HG03565 (cell line): ENCODE data around the gene PSAP.
A peak's percentile ranks its signal among the peaks of the same experiment; 100 is the strongest.

ENCODE experiments used
- ATAC-seq: cut with Tn5 transposase; IDR thresholded peaks from one replicate; pipeline ENCODE4 v1.9.1; 2021; ENCODE audit warnings: mild to moderate bottlenecking, moderate library complexity; ENCODE audit not compliant: unreplicated experiment

PSAP gene

DNA sequence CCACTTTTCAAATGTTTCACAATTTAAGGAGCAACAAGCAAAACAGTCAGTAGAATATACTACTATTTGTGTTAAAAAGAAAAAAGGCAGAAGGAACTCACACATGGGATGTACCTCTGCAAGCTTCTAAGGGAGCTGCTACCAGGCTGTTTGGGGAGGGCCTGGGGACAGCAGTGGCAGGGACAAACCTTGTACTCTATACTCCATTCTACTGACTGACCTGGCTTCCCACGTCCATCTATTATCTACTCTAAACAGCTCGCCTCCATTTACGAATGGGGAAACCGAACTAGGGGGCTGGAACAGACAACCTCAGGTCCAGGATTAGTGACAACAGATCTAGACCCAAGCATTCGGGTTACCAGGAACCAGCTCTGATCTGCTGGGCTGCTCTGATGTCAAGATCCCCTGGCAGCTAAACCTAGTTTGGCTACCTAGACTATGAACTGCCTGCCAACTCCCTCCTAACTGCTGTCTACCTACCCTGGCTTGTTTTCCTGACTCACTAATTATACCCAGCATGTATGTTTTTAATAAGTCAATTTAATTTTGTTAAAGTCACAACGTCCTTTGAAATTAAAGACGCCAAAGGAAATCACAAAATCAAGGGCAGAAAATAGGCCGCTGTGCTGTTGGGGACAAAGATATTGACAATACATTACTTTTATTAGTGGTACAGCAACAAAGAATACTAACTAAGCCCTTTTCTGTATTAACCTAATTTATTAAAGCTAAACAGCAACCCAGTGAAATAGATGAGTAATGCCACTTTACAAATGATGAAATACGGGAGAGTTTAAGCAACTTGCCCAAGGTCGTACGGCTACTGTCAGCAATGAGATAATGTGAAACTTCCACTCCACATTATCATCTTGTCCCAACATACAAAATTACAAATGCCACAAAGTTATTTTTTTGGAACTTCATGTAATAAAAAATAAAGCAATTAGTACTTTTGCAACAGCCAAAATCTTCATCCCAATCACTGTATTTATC is 5.3 kb downstream of the PSAP start:
- ATAC-seq, result no peak

- no peak for ATAC-seq
These were observed 6.4 kb downstream of the PSAP start for GRCh38 chr10:71844695-71845094.

- ATAC-seq, result no peak
These were observed 7.0 kb downstream of the PSAP start for GRCh38 chr10:71844084-71844483.

- no peak for ATAC-seq
These were observed 8.0 kb downstream of the PSAP start for GRCh38 chr10:71842856-71843686.

DNA sequence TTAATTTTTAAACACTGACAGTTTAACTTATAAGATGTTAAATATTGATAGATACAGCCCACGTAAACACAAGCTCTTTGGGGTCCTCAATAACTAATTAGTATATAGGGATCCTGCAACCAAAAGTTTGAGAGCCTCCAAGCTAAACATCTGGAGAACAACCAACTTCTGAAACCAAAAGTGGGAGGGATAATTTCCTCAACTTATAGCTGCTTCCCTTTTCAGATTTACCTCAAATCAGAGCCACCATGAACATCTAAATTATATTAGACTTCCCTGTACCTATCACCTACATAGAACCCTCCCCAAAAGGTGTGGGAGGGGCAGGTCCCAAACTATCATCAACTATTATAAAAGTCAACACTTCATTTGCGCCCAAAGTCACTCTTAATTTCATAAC is 8.6 kb downstream of the PSAP start:
- ATAC-seq, result no peak

DNA sequence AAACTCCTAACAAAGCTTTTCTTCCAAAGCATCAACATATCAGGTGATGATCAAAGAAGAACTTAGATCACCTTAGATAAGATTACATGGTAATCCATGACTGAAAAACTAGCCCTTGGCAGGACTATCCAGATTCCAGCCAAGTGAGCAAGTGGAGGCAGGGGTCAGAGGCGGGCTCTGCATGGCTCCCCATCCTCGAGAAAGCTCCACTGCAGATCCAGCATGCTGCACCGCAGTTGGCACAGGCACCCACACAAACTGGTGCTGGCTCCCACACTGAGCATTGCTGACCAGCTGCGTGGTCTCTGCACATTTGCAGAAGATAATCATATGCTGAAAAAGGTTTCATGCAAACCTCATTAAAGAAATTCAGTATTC is 10.1 kb downstream of the PSAP start:
- ATAC-seq, result no peak

DNA sequence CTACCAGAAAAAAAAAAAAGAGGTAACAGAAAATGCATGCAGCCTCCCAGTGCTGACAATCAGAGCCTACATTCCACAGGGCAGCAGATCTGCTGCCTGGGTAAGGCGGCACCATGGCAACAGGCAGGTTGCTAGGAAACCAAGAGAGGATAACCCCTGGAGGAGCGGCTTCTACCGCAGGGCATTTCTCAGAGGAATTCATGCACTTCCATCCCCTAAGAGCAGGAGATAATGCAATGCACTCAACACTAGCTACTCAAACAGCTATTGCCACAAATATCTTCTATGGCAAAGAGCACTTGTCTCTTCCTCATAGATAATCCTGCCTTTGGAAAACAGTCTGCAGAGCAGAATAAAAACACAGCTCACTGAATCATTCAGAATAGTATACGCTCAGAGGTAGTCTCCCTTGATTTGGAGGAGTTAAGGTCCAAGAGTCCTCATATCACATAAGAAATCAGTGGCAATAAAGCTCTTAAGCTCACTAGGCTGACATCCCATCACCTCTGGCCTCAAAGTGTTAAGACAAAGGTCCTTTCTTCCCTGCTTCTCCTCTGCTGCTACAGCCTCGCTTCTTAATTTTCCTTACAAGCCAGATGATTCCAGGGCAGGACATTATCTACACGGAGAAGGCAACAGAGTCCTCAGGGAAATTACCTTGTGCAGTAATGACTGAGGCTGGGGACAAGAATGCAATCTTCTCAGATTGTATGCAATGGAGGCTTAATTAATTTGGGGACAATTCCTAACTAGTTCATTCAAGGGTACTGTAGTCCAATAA is 10.7 kb downstream of the PSAP start:
- no peak for ATAC-seq

GRCh38 chr10:71838264-71839211 is 12.5 kb downstream of the PSAP start:
- ATAC-seq, result no peak

DNA sequence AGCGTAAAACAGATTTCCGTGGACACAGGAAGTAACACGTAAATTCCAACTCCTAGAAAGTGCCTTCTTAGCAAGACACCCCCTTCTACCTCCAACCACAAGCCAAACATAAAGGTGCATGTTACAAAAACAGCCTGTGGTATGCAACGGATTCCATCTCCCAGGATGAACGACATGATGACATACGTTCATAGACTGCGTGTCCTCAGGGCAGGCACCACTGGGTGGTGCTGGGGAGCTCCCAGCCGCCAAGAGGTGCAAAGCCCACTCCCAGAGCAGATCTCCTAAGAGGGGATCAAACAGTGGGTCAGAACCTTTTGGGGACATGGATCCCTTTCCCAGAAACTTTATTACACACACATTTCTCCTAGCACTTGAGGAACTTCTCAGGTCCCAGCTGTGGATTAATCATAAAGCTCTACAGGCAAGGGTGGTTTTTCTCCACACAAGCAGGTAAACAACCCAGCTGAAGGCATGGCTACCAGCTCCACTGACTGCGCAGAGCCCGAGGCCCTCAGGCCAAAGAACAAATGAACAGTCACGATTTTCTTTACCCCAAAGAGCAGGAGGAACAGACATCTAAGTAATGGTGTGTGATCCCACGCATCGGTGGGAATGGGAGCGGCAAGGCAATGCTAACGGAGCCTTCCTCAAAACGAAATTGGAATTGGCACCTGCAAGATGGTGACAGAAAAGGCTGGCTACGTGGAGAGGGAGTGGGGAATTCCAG is 13.8 kb downstream of the PSAP start:
- no peak for ATAC-seq

- peak; percentile 11 for ATAC-seq
These were observed 14.5 kb downstream of the PSAP start for GRCh38 chr10:71836596-71836974.

DNA sequence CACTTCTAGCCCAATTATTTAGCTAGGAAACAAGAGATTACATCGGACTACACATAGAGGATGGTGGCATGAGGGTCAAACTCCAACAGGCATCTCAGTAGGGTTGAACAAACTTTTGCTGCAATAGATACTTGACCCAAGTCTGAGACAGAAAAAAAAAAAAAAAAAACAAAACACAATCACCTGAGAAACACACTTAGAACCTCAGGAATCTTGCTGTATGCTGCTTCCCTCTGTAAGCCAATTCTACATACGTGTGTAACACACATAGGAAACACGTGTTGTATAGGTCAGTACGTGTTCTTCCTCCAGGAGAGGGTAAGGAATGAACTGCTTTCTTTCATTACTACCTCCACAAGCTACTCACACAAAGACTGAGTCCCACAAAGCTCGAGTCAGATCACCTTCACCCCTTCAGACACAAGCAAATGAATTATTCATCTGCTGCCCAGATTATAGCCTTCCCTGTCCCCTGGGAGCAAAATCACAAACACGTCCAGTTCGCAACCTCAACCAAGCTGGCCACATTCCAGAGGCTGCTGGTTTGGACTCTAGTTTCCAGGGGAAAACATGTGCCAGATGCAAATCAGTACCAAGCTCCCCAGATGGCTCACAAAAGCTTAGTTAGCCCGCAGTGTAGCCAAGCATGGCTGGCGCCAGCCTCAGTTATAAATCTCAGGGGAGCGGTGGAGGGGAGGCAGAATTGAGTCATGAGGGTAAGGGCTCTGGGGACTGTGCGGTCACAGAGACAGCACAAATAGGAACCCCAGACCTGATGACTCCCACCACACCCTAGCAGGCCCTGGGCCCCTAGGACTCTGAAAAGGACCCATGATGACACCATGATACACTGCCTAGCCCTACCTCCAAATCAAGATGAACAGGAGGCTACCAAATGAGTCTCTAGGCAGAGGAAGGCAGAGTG is 15.1 kb downstream of the PSAP start:
- ATAC-seq, result peak; percentile 82

DNA sequence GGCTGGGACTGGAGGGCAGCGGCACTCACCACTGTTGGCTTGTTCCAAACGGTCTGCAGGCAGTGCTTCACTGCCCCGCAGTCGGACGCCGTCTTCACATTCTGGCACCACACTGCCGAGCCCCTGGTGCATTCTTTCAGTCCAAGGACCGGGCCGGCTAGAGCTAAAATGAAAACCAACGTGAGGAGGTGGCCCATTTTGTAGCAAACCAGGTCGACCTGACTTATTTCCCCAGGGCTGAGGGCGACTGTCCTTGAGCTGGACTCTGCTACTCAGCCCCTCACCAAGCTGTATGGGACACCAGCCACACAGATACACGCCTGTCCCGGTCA is 16.7 kb downstream of the PSAP start:
- no peak for ATAC-seq

DNA sequence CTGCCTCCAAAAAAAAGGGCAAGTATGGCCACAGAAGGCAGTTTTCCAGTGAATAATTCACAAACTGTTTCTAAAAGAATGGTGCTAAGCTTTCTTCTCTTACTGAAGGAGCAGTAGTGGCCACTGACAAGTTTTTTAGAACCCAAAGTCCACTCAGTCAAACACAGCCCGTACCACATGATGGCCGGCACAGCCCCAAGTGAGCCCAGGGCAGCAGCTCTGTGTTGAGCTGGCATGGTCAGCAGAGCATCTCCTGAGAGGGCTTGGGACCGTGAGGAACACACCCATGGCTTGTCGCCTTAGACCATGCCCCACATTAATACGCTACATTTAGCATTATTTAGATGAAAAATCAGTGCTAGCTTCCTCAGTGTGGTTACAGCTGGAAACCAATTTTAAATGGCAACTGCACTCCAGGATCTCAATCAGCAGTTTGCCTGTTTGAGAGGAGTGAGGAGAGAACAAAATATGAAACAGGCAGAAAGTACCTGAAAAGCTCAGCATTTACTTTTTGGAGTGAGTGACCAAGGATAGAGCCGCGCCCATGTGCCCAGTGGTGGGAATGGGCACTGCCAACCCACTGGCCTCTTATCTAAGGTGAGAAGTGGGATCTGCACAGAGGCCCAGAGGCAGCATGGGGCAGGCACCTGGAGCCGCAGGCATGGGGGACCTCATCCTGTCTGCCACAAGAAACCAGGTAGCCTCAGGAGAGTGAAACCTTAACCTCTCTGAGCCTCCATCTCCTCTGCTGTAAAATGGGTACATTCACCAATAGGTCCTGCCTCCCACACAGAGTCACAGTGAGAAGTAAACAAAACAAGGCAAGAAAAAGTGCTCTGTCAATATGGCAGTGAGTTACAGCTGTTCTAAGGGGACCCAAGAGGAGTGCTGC is 17.4 kb downstream of the PSAP start:
- no peak for ATAC-seq

DNA sequence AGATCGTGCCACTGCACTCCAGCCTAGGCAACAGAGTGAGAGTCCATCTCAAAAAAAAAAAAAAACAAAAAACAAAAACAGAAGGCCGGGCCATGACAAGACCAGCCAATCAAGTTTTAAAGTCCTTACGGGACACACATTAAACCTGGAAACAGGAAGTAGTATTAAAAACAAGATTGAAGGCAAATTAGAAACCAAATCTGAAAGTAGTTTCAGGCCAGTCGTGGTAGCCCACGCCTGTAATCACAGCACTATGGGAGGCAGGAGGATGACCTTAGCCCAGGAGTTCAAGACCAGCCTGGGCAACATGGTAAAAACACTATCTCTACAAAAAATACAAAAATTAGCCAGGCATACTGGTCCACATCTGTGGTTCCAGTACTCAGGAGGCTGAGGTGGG is 18.1 kb downstream of the PSAP start:
- no peak for ATAC-seq

GRCh38 chr10:71831646-71832552 is 19.2 kb downstream of the PSAP start:
- ATAC-seq, result no peak

DNA sequence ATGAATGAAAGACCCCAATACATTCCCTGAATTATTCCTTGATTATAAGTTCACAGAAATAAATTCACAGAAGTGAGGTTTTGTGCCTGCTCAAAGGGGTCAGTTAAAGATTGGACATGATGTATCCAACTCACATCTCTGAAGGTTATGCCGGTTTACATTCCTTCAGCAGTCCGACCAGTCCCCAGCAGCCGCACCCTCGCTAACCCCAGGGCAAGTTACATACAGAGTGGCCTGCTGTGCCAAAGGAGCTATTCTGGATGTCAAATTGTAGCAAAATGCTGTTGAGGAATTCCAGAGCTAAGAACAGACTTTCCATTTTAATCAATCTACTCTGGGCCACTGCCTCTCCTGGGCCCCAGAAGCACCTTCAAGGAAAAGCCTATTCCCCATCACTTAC is 20.3 kb downstream of the PSAP start:
- no peak for ATAC-seq
